GM18951 (cell line): ENCODE results near the gene FGD2.
"Not testable (repeated sequence)": the region's sequence is repeated elsewhere in the genome, so short reads cannot be mapped to it uniquely, and the experiment has no call there.

ENCODE experiments used
- POLR2A ChIP-seq: IDR thresholded peaks from 4 replicates; pipeline ENCODE4 v1.6.1; 2011; ENCODE audit warnings: mild to moderate bottlenecking; ENCODE audit not compliant: insufficient read length, insufficient read depth; ENCODE audit errors: extremely low read depth
- in situ Hi-C: fragments of 300-500 bp; cut with MboI; formaldehyde crosslinking; loops from one replicate; pipeline ENCODE4 v1.12.0; 2022; ENCODE audit warnings: low sequenced_read_pairs, mixed read lengths, inconsistent platforms; ENCODE audit not compliant: unreplicated experiment

The FGD2 gene

DNA sequence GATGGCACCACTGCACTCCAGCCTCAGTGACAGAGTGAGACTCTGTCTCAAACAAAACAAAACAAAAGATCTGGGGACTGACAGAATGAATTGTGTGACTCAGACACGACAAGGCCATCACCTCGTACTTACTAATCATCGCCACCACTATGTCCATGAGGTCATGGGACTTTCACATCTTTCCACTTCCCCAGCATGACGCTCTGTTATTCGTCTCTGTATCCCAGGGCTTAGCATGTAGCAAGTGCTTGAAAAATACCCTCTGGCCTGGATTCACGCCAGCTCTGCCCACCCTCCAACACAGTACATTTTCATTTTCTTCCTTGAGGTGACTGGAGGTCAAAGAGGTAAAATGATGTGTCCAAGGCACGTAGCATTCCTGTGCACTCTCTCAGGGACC is 27.8 kb downstream of the FGD2 start:
- no peak for TF ChIP-seq POLR2A
- in situ Hi-C loops = no loop called here

DNA sequence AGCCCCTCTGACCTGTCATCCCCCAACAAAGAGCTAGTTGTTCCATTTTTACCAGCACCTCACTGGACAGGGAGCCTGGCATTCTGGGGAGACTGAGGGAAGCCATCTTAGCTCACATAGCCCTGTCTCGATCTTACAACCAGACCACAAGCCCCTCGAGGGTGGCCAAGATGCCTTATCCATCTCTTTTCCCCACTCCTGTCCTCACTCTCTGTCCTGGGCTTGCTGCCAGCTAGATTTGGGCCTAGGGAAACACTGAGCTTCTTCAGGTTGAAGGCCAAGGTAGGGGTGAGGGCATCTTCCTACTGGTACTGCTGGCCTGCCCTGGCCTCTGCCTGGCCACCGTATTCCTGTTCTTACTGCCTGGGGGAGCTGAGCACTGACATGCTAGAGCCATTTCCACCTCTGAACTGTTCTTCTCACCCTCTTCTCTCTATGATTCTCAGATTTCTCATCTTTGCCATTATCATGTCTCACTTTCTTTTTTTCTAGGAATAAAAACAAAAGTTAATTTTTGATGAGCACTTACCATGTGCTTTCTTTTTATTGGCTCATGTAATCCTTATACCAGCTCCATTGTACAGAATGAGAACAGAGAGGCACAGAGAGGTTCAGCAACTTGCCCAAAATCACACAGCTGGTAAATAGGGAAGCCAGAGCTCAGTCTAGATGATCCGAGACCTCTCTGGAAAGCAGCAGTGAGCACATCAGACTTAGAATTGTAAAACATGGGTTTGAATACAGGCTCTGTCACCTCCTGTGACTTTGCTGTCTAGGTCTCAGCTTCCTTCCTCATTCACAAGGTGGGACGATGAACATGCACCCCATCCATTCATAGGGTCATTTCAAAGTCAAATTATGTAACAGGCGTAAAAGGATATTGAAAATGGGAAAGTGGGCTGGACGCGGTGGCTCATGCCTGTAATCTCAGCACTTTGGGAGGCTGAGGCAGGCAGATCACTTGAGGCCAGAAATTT is 28.7 kb downstream of the FGD2 start:
- in situ Hi-C loops = no loop called here

GRCh38 chr6:37036146-37036545 is 30.7 kb downstream of the FGD2 start:
- TF ChIP-seq POLR2A = no peak
- in situ Hi-C loops = no loop called here

More for the DNA sequence above, 28.7 kb downstream of the FGD2 start:
- no peak for TF ChIP-seq POLR2A

GRCh38 chr6:37038292-37039198 is 33.1 kb downstream of the FGD2 start:
- in situ Hi-C loops = no loop called here
- no peak for TF ChIP-seq POLR2A

GRCh38 chr6:37039958-37040357 is 34.5 kb downstream of the FGD2 start:
- no peak for TF ChIP-seq POLR2A
- in situ Hi-C loops = no loop called here

- TF ChIP-seq POLR2A = no peak
- in situ Hi-C loops = no loop called here
Measured at GRCh38 chr6:37041521-37041920, 36.1 kb downstream of the FGD2 start.

DNA sequence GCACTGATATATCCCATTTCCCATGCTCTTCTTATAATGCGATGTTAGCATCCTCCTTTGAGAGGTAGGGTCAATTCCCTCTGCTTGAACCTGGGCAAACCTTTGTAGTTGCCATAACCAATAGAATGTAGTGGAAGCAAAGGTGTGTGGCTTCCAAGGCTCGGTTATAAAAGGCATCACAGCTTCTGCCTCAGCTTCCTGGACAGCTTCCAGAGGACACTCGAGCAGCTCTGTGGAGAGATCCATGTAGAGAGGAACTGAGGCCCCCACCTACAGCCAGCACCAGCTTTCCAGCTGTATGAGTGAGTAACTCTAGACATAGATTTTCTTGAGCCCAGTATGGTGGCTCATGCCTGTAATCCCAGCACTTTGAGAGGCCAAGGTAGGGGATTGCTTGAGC is 36.7 kb downstream of the FGD2 start:
- TF ChIP-seq POLR2A = no peak
- in situ Hi-C loops = no loop called here

- in situ Hi-C loops = not testable (repeated sequence)
Measured at GRCh38 chr6:37043091-37043490, 37.6 kb downstream of the FGD2 start.

DNA sequence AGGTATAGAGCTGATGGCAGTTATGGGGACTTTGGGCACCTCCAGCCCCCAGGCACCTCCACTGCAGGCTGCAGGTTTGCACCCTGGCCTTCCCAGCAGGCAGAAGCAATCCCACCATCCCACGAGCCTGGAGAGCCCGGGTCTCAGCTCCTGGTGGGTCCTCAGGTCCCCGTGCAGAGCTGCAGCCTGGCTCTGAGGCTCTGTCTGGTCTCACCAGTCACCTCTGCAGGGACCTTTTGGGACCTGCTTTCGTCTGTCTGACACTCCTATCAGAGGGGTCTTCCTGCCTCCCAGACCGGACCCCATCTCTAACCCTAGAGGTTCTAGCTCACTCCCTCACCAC is 41.9 kb downstream of the FGD2 start:
- in situ Hi-C loops = no loop called here
- no peak for TF ChIP-seq POLR2A

DNA sequence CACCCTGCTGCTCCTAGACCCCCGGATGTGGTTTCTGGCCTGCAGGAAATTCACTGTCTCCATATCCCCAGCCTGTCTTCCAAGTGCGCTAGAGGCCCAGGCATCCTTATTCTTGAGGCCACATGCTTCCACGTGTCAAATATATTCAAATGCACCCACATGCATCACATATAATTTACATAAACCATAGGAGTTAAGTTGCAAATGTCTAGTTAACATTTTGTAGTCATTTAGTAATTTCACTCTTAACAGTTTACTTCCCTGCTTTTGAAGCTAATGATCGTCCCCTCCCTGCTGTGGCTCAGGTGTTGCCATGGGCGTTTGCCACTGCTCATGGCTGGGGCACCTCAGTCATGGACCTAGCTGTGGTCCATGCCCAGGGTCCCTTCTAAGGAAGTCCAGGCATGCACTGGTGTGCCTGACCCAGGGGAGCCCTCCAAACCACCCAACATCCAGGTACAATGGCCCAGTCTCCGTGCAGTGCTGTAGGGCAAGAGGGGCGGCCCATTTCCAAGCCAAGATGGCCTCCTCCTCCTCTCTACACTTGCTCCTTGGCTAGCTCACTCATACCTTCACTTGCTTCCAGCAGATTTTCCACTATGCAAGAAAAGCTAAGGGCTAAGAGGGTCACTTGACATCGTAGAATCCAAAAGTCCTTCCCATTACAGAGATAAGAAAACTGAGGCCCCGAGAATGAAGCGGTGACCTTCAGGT is 42.4 kb downstream of the FGD2 start:
- in situ Hi-C loops = no loop called here
- no peak for TF ChIP-seq POLR2A

GRCh38 chr6:37048403-37048850 is 43.0 kb downstream of the FGD2 start:
- TF ChIP-seq POLR2A = no peak
- in situ Hi-C loops = no loop called here

DNA sequence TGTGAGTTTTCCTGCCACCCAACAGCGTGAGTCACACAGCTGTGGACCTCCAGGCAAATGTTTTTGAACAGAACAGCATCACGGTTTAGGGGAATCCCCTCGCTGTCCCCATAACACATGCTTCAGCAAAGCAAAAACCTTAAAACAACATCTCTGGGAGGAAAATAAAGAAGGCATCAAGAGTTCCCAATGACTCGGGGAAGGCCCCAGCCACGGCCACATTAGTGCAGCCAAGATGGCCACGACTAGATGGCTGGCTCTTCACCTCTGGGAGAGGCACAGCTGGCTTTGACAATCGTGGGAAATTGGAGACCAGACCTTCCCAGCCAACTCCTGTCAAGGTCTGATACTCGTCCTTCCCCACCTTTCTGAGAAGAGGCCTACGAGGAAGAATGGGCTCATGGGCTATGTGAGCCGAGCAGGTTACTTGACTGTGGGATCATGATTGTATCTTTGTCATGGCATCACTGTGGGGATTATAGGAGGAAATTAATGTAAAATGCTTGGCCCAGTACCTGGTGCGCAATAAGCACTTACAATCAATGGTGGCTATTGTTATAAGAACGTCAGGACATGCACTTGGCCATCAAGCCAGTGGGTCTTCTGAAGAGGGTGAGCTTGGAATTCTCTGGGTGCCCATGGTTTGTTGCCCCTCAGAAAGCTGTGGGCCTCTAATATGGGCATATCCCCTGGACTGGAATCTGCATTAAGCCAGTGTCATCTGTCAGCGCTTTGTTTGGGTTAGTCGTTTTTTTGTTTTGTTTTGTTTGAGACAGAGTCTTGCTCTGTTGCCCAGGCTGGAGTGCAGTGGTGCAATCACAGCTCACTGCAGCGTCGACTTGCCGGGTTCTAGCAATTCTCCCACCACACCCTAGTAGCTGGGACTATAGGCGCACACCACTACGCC is 43.6 kb downstream of the FGD2 start:
- in situ Hi-C loops = no loop called here
- TF ChIP-seq POLR2A = no peak
